ENCODE measurements around the gene BBS5.

Gene BBS5

GRCh38 chr2:169462896-169463695 is 16.2 kb upstream of the BBS5 start:
- no peaks in the 10 kb centered on the region for H3K36me3 ChIP-seq (ENCODE audit: insufficient read depth, low read length)
- WGBS = 84% methylated on average over 2 of the region's 4 CpGs
- no peaks in the 10 kb centered on the region for H3K4me1 ChIP-seq (ENCODE audit: insufficient read depth, low read length)
- no peak overlapping the region for H3K9ac ChIP-seq (ENCODE audit: low read depth, low read length)
- H3K4me3 ChIP-seq (ENCODE audit: low read length) = no peak overlapping the region
- no peaks in the 10 kb centered on the region for H3K27me3 ChIP-seq (ENCODE audit: insufficient read depth, low read length)
- no peak overlapping the region for H3K27ac ChIP-seq (ENCODE audit: low read depth, low read length)
- no peaks in the 10 kb centered on the region for H3K9me3 ChIP-seq (ENCODE audit: insufficient read depth, low read depth, low read length)

GRCh38 chr2:169464466-169464865 is 14.8 kb upstream of the BBS5 start:
- no peak overlapping the region for H3K4me3 ChIP-seq (ENCODE audit: low read length)
- no CpG with 5 or more reads among the region's 1 CpG for WGBS
- H3K9ac ChIP-seq (ENCODE audit: low read depth, low read length) = no peak overlapping the region
- no peaks in the 10 kb centered on the region for H3K9me3 ChIP-seq (ENCODE audit: insufficient read depth, low read depth, low read length)
- H3K4me1 ChIP-seq (ENCODE audit: insufficient read depth, low read length) = no peaks in the 10 kb centered on the region
- no peak overlapping the region for H3K27ac ChIP-seq (ENCODE audit: low read depth, low read length)
- H3K36me3 ChIP-seq (ENCODE audit: insufficient read depth, low read length) = no peaks in the 10 kb centered on the region
- no peaks in the 10 kb centered on the region for H3K27me3 ChIP-seq (ENCODE audit: insufficient read depth, low read length)

GRCh38 chr2:169464882-169465281 is 14.4 kb upstream of the BBS5 start:
- Histone ChIP-seq H3K27ac (ENCODE audit: low read depth, low read length) (no peak overlapping the region), H3K9me3 (ENCODE audit: insufficient read depth, low read depth, low read length) (no peaks in the 10 kb centered on the region)
- WGBS = 90% methylated on average over 2 of the region's 2 CpGs

GRCh38 chr2:169468841-169469240 is 10.5 kb upstream of the BBS5 start:
- no peaks in the 10 kb centered on the region for H3K36me3 ChIP-seq (ENCODE audit: insufficient read depth, low read length)
- no peak overlapping the region for H3K27ac ChIP-seq (ENCODE audit: low read depth, low read length)
- no peaks in the 10 kb centered on the region; the same call in 1 of the 2 replicates for H3K27me3 ChIP-seq (ENCODE audit: insufficient read depth, low read length)
- no peaks in the 10 kb centered on the region for H3K4me1 ChIP-seq (ENCODE audit: insufficient read depth, low read length)
- WGBS = 100% methylated on average over 1 of the region's 1 CpG
- H3K4me3 ChIP-seq (ENCODE audit: low read length) = no peak overlapping the region
- H3K9me3 ChIP-seq (ENCODE audit: insufficient read depth, low read depth, low read length) = no peaks in the 10 kb centered on the region
- no peak overlapping the region for H3K9ac ChIP-seq (ENCODE audit: low read depth, low read length)

More at GRCh38 chr2:169464882-169465281, 14.4 kb upstream of the BBS5 start:
- no peak overlapping the region for H3K9ac ChIP-seq (ENCODE audit: low read depth, low read length)
- H3K4me1 ChIP-seq (ENCODE audit: insufficient read depth, low read length) = no peaks in the 10 kb centered on the region
- no peak overlapping the region for H3K4me3 ChIP-seq (ENCODE audit: low read length)
- no peaks in the 10 kb centered on the region for H3K27me3 ChIP-seq (ENCODE audit: insufficient read depth, low read length)
- H3K36me3 ChIP-seq (ENCODE audit: insufficient read depth, low read length) = no peaks in the 10 kb centered on the region

- Histone ChIP-seq H3K27me3 (ENCODE audit: insufficient read depth, low read length) (no peaks in the 10 kb centered on the region; the same call in 1 of the 2 replicates), H3K36me3 (ENCODE audit: insufficient read depth, low read length) (no peaks in the 10 kb centered on the region), H3K9ac (ENCODE audit: low read depth, low read length) (no peak overlapping the region), H3K27ac (ENCODE audit: low read depth, low read length) (no peak overlapping the region), H3K4me3 (ENCODE audit: low read length) (no peak overlapping the region), H3K4me1 (ENCODE audit: insufficient read depth, low read length) (no peaks in the 10 kb centered on the region), H3K9me3 (ENCODE audit: insufficient read depth, low read depth, low read length) (no peaks in the 10 kb centered on the region)
- 100% methylated on average over 1 of the region's 3 CpGs for WGBS
These were observed 9.2 kb upstream of the BBS5 start for GRCh38 chr2:169469952-169470572.

- Histone ChIP-seq H3K36me3 (ENCODE audit: insufficient read depth, low read length) (no peaks in the 10 kb centered on the region), H3K27me3 (ENCODE audit: insufficient read depth, low read length) (no peaks in the 10 kb centered on the region; the same call in 1 of the 2 replicates), H3K4me1 (ENCODE audit: insufficient read depth, low read length) (no peaks in the 10 kb centered on the region), H3K4me3 (ENCODE audit: low read length) (no peak overlapping the region), H3K9ac (ENCODE audit: low read depth, low read length) (no peak overlapping the region), H3K9me3 (ENCODE audit: insufficient read depth, low read depth, low read length) (no peaks in the 10 kb centered on the region), H3K27ac (ENCODE audit: low read depth, low read length) (no peak overlapping the region)
- WGBS = no CpG with 5 or more reads among the region's 1 CpG
These were observed 7.0 kb upstream of the BBS5 start for GRCh38 chr2:169472249-169472648.

- no peaks in the 10 kb centered on the region for H3K9me3 ChIP-seq (ENCODE audit: insufficient read depth, low read depth, low read length)
- 89% methylated on average over 3 of the region's 3 CpGs for WGBS
- H3K27me3 ChIP-seq (ENCODE audit: insufficient read depth, low read length) = peaks cover 36% of the 10 kb centered on the region
- no peak overlapping the region for H3K4me3 ChIP-seq (ENCODE audit: low read length)
- H3K27ac ChIP-seq (ENCODE audit: low read depth, low read length) = no peak overlapping the region
- no peaks in the 10 kb centered on the region for H3K4me1 ChIP-seq (ENCODE audit: insufficient read depth, low read length)
- no peaks in the 10 kb centered on the region for H3K36me3 ChIP-seq (ENCODE audit: insufficient read depth, low read length)
- no peak overlapping the region for H3K9ac ChIP-seq (ENCODE audit: low read depth, low read length)
These were observed 2.8 kb upstream of the BBS5 start for GRCh38 chr2:169476459-169476858.

GRCh38 chr2:169478339-169478738 is 955 bp upstream of the BBS5 start:
- Histone ChIP-seq H3K36me3 (ENCODE audit: insufficient read depth, low read length) (no peaks in the 10 kb centered on the region), H3K27ac (ENCODE audit: low read depth, low read length) (no peak overlapping the region), H3K4me3 (ENCODE audit: low read length) (no peak overlapping the region), H3K4me1 (ENCODE audit: insufficient read depth, low read length) (no peaks in the 10 kb centered on the region), H3K9ac (ENCODE audit: low read depth, low read length) (no peak overlapping the region), H3K9me3 (ENCODE audit: insufficient read depth, low read depth, low read length) (no peaks in the 10 kb centered on the region), H3K27me3 (ENCODE audit: insufficient read depth, low read length) (peaks cover 43% of the 10 kb centered on the region)
- 85% methylated on average over 3 of the region's 3 CpGs for WGBS

- H3K9ac ChIP-seq (ENCODE audit: low read depth, low read length) = no peak overlapping the region
- no peaks in the 10 kb centered on the region for H3K4me1 ChIP-seq (ENCODE audit: insufficient read depth, low read length)
- no peaks in the 10 kb centered on the region for H3K9me3 ChIP-seq (ENCODE audit: insufficient read depth, low read depth, low read length)
- peaks cover 43% of the 10 kb centered on the region for H3K27me3 ChIP-seq (ENCODE audit: insufficient read depth, low read length)
- H3K27ac ChIP-seq (ENCODE audit: low read depth, low read length) = no peak overlapping the region
- 85% methylated on average over 14 of the region's 14 CpGs for WGBS
- peak overlapping the region; percentile 65 for H3K4me3 ChIP-seq (ENCODE audit: low read length)
- H3K36me3 ChIP-seq (ENCODE audit: insufficient read depth, low read length) = no peaks in the 10 kb centered on the region
These were observed 493 bp upstream of the BBS5 start for GRCh38 chr2:169478745-169479256.

GRCh38 chr2:169480079-169480465 is 778 bp downstream of the BBS5 start:
- Histone ChIP-seq H3K9me3 (ENCODE audit: insufficient read depth, low read depth, low read length) (no peaks in the 10 kb centered on the region), H3K4me3 (ENCODE audit: low read length) (peak overlapping the region; percentile 65), H3K36me3 (ENCODE audit: insufficient read depth, low read length) (no peaks in the 10 kb centered on the region), H3K27ac (ENCODE audit: low read depth, low read length) (no peak overlapping the region), H3K27me3 (ENCODE audit: insufficient read depth, low read length) (peaks cover 43% of the 10 kb centered on the region), H3K4me1 (ENCODE audit: insufficient read depth, low read length) (no peaks in the 10 kb centered on the region), H3K9ac (ENCODE audit: low read depth, low read length) (peak overlapping the region; percentile 40)
- 74% methylated on average over 6 of the region's 9 CpGs for WGBS

- WGBS = 94% methylated on average over 1 of the region's 1 CpG
- Histone ChIP-seq H3K27me3 (ENCODE audit: insufficient read depth, low read length) (peaks cover 15% of the 10 kb centered on the region), H3K9me3 (ENCODE audit: insufficient read depth, low read depth, low read length) (peaks cover 2% of the 10 kb centered on the region; the same call in 1 of the 2 replicates), H3K4me3 (ENCODE audit: low read length) (no peak overlapping the region), H3K27ac (ENCODE audit: low read depth, low read length) (no peak overlapping the region), H3K4me1 (ENCODE audit: insufficient read depth, low read length) (no peaks in the 10 kb centered on the region), H3K36me3 (ENCODE audit: insufficient read depth, low read length) (no peaks in the 10 kb centered on the region), H3K9ac (ENCODE audit: low read depth, low read length) (no peak overlapping the region)
These were observed 6.4 kb downstream of the BBS5 start for GRCh38 chr2:169485650-169486138.
